HCT116 (cell line): ENCODE results near the gene OR2H1. TPM values are rescaled to one million over a fixed set of nuclear protein-coding genes. Genes with fewer than 3 reads are reported as not detected.

Experiments used
- ATAC-seq: fragments of 200-7000 bp; cut with Tn5 transposase; 2 replicates; pipeline ENCODE4 v1.9.1; 2020; ENCODE audit warnings: mild to moderate bottlenecking, moderate library complexity
- BruUV-seq: library from RNA; stranded (reverse); fragments of 400-500 nt; replicated peaks from 2 replicates; lab custom pipeline; 2021; lab: Mats Ljungman, UMichigan
- CTCF ChIA-PET: fragments of 300-600 bp; sonication (Branson Sonifier 250); formaldehyde crosslinking; loops from one replicate; lab custom pipeline; 2021; ENCODE audit warnings: antibody characterized with exemption; lab: Charles Lee
- POLR2A ChIA-PET: fragments of 300-600, 350-600 bp; sonication (Branson Sonifier 250); formaldehyde crosslinking; loops from one replicate; lab custom pipeline; 2021; ENCODE audit warnings: antibody characterized with exemption; lab: Charles Lee
- RAD21 ChIA-PET, 2 experiments: fragments of 300-600 bp; sonication (Branson Sonifier 250); formaldehyde crosslinking; loops; one replicate each; lab custom pipeline; 2023; ENCODE audit warnings: low total read pairs in 2 of 2; ENCODE audit not compliant: uncharacterized antibody in 2 of 2, unreplicated experiment in 2 of 2, low non-redundant PET in 1 of 2; lab: Charles Lee
- DNase-seq: peaks from one replicate; pipeline ENCODE4 v3.0.0-alpha.2; 2010; ENCODE audit warnings: low read depth, low spot score
- H2AFZ ChIP-seq: fragments of 200-600 bp; shearing (Covaris generic), sonication (generic); 2 replicates; pipeline ENCODE4 v1.6.1; 2017; ENCODE audit warnings: low read depth, mixed run types, mixed read lengths, antibody characterized with exemption, low read length; ENCODE audit not compliant: poor library complexity, severe bottlenecking
- H3K27ac ChIP-seq: 2 replicates; pipeline ENCODE4 v1.5.1; 2012; ENCODE audit warnings: low read depth, low read length
- H3K27me3 ChIP-seq: fragments of 200-600 bp; sonication (generic); 2 replicates; pipeline ENCODE4 v1.6.1; 2016; ENCODE audit warnings: mixed run types, low read length, mixed read lengths; ENCODE audit not compliant: insufficient read depth
- H3K36me3 ChIP-seq, 2 experiments: fragments of 200-500 bp in 1 of 2; fragments of 200-600 bp in 1 of 2; sonication (Bioruptor generic) in 1 of 2; sonication (generic) in 1 of 2; 2 replicates each; pipeline versions ENCODE4 v1.5.1 to v1.6.1; 2014 to 2016; ENCODE audit warnings: low read length in 2 of 2, inconsistent platforms in 1 of 2, mixed read lengths in 1 of 2, mixed run types in 1 of 2; ENCODE audit not compliant: insufficient read depth in 2 of 2, control insufficient read depth in 1 of 2
- H3K4me1 ChIP-seq, 2 experiments: fragments of 200-600 bp in 1 of 2; sonication (generic) in 1 of 2; 2 replicates each; pipeline versions ENCODE4 v1.5.1 to v1.6.1; 2012 to 2017; ENCODE audit warnings: low read length in 2 of 2, inconsistent platforms in 1 of 2, mild to moderate bottlenecking in 1 of 2, mixed read lengths in 1 of 2, mixed run types in 1 of 2, moderate library complexity in 1 of 2; ENCODE audit not compliant: insufficient read depth in 2 of 2, control insufficient read depth in 1 of 2
- H3K4me2 ChIP-seq: fragments of 200-600 bp; sonication (generic); 2 replicates; pipeline ENCODE4 v1.6.1; 2017; ENCODE audit warnings: mixed run types, low read length, mixed read lengths
- H3K4me3 ChIP-seq, 2 experiments: fragments of 200-600 bp in 1 of 2; sonication (generic) in 1 of 2; replicated peaks in 1 of 2; 2 replicates each; pipeline ENCODE4 v1.5.1; 2011 to 2016; ENCODE audit warnings: low read length in 2 of 2, control low read depth in 1 of 2, low read depth in 1 of 2, mild to moderate bottlenecking in 1 of 2, mixed read lengths in 1 of 2, mixed run types in 1 of 2
- H3K79me2 ChIP-seq: fragments of 200-600 bp; sonication (generic); 2 replicates; pipeline ENCODE4 v1.6.1; 2017; ENCODE audit warnings: mild to moderate bottlenecking, mixed run types, low read length, moderate library complexity, mixed read lengths; ENCODE audit not compliant: insufficient read depth
- H3K9ac ChIP-seq: fragments of 200-600 bp; sonication (generic); 2 replicates; pipeline ENCODE4 v1.6.1; 2016; ENCODE audit warnings: low read length, mixed read lengths
- H3K9me2 ChIP-seq: fragments of 200-600 bp; sonication (generic), shearing (Covaris generic); 2 replicates; pipeline ENCODE4 v1.6.1; 2017; ENCODE audit warnings: mixed run types, mild to moderate bottlenecking, moderate library complexity; ENCODE audit not compliant: insufficient read depth
- H3K9me3 ChIP-seq, 2 experiments: fragments of 200-500 bp in 1 of 2; fragments of 200-600 bp in 1 of 2; sonication (Bioruptor generic) in 1 of 2; sonication (generic) in 1 of 2; 2 replicates each; pipeline ENCODE4 v1.6.1; 2014 to 2017; ENCODE audit warnings: low read length in 2 of 2, mixed read lengths in 2 of 2, inconsistent platforms in 1 of 2, low read depth in 1 of 2, mild to moderate bottlenecking in 1 of 2, mixed run types in 1 of 2, moderate library complexity in 1 of 2; ENCODE audit not compliant: control insufficient read depth in 1 of 2, insufficient read depth in 1 of 2
- H4K20me1 ChIP-seq: fragments of 200-600 bp; sonication (generic), shearing (Covaris generic); 2 replicates; pipeline ENCODE4 v1.6.1; 2017; ENCODE audit warnings: mixed run types, mild to moderate bottlenecking, moderate library complexity; ENCODE audit not compliant: insufficient read depth
- CEBPB ChIP-seq: IDR thresholded peaks from 2 replicates; pipeline ENCODE4 v1.6.1; 2012; ENCODE audit warnings: low read depth
- EGR1 ChIP-seq: IDR thresholded peaks from 2 replicates; pipeline ENCODE4 v1.6.1; 2012; ENCODE audit warnings: low read depth
- ELF1 ChIP-seq: IDR thresholded peaks from 2 replicates; pipeline ENCODE4 v1.6.1; 2012; ENCODE audit warnings: low read depth, borderline replicate concordance
- EZH2 ChIP-seq: fragments of 200-600 bp; sonication (generic); IDR thresholded peaks from 2 replicates; pipeline ENCODE4 v1.6.1; 2017; ENCODE audit warnings: antibody characterized with exemption, mixed run types
- EZH2phosphoT487 ChIP-seq: fragments of 200-600 bp; IDR thresholded peaks from 2 replicates; pipeline ENCODE4 v1.6.1; 2018; ENCODE audit warnings: antibody characterized with exemption, borderline replicate concordance
- FOSL1 ChIP-seq: IDR thresholded peaks from 2 replicates; pipeline ENCODE4 v1.6.1; 2012; ENCODE audit warnings: low read depth
- POLR2A ChIP-seq: IDR thresholded peaks from 2 replicates; pipeline ENCODE4 v1.7.0; 2011; ENCODE audit warnings: borderline replicate concordance; ENCODE audit not compliant: insufficient read depth, insufficient read length; ENCODE audit errors: extremely low read depth
- POLR2AphosphoS5 ChIP-seq: IDR thresholded peaks from 2 replicates; pipeline ENCODE4 v1.6.1; 2011; ENCODE audit warnings: mild to moderate bottlenecking, low read depth, low read length, moderate library complexity
- RAD21 ChIP-seq: IDR thresholded peaks from 2 replicates; pipeline ENCODE4 v1.6.1; 2012; ENCODE audit warnings: low read depth, mild to moderate bottlenecking
- SIN3A ChIP-seq: IDR thresholded peaks from 2 replicates; pipeline ENCODE4 v1.6.1; 2012; ENCODE audit warnings: low read depth
- SP1 ChIP-seq: IDR thresholded peaks from 2 replicates; pipeline ENCODE4 v1.6.1; 2012; ENCODE audit warnings: low read depth
- TCF7L2 ChIP-seq: IDR thresholded peaks from 2 replicates; pipeline ENCODE4 v1.7.0; 2011; ENCODE audit warnings: borderline replicate concordance, inconsistent platforms; ENCODE audit not compliant: insufficient read depth, insufficient read length; ENCODE audit errors: extremely low read depth
- YY1 ChIP-seq: IDR thresholded peaks from 2 replicates; pipeline ENCODE4 v1.6.1; 2011; ENCODE audit warnings: low read length, low read depth, moderate library complexity, mild to moderate bottlenecking; ENCODE audit not compliant: insufficient replicate concordance; ENCODE audit errors: extremely low read depth
- ZFX ChIP-seq: fragments of 450-650 bp; IDR thresholded peaks from 2 replicates; pipeline ENCODE4 v1.6.1; 2017
- ZNF274 ChIP-seq: fragments of 200-500 bp; sonication (Bioruptor generic); IDR thresholded peaks from 2 replicates; pipeline ENCODE4 v1.6.1; 2014; ENCODE audit warnings: mild to moderate bottlenecking, low read depth, low read length, inconsistent platforms
- intact Hi-C: fragments of 100-400 bp; cut with micrococcal nuclease; formaldehyde crosslinking; loops from 2 replicates; pipeline ENCODE4 v1.10.0; 2022
- total RNA-seq: library from RNA; stranded (reverse); gene quantifications from one replicate; pipeline ENCODE4 v1.2.1, GENCODE V29; 2021; ENCODE audit not compliant: unreplicated experiment
- TF ChIP-seq, protein P1 (sequence below), 3 experiments: fragments of 200-600 bp in 1 of 3; sonication (generic) in 1 of 3; IDR thresholded peaks in 2 of 3; conservative IDR thresholded peaks in 1 of 3; 2 replicates each; pipeline ENCODE4 v1.5.1; 2012 to 2017; ENCODE audit warnings: low read depth in 2 of 3, low read length in 2 of 3, antibody characterized with exemption in 1 of 3, borderline replicate concordance in 1 of 3, control low read depth in 1 of 3, mild to moderate bottlenecking in 1 of 3, mixed read lengths in 1 of 3, mixed run types in 1 of 3, moderate library complexity in 1 of 3; ENCODE audit not compliant: insufficient read depth in 1 of 3
- TF ChIP-seq, protein P2 (sequence below): IDR thresholded peaks from 2 replicates; pipeline ENCODE4 v1.6.1; 2012; ENCODE audit warnings: low read depth
- TF ChIP-seq, protein P3 (sequence below): IDR thresholded peaks from 2 replicates; pipeline ENCODE4 v1.6.1; 2011; ENCODE audit warnings: mild to moderate bottlenecking, low read length, moderate library complexity; ENCODE audit not compliant: insufficient replicate concordance; ENCODE audit errors: extremely low read depth

OR2H1 gene
- total RNA-seq, 1 experiment from 2014 or later: not detected

DNA sequence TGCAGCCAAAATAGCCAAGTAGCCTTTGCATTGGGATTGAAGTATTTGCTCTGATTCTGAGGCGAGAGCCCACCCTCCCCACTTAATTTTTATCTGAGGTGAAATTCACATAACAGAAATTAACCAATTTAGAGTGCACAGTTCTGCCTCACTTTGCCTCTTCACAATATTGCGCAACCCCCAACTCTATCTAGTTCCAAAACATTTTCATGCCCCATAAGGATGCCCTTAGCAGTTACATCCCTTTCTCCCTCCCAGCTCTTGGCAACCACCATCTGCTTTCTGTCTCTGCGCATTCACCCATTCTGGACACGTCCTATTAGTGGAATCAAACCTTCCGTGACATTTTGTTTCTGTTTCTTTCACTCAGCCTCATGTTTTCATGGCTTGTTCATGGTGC is 21.8 kb downstream of the OR2H1 start:
- no peaks in the 10 kb centered on the region for H3K36me3 ChIP-seq
- ChIA-PET POLR2A (no interaction called here), RAD21 (no interaction called here), CTCF (no interaction called here)
- H3K79me2 ChIP-seq: no peaks in the 10 kb centered on the region
- no peaks in the 10 kb centered on the region for H3K9me2 ChIP-seq
- ATAC-seq: no peak
- no TSS peak for BruUV-seq
- H3K9me3 ChIP-seq: no peaks in the 10 kb centered on the region
- DNase-seq: no peak
- H3K4me1 ChIP-seq: no peaks in the 10 kb centered on the region
- no peaks in the 10 kb centered on the region for H3K27me3 ChIP-seq
- H3K4me3 ChIP-seq: no peak overlapping the region
- no peak overlapping the region for H3K9ac ChIP-seq
- H3K27ac ChIP-seq: no peak overlapping the region
- no peak overlapping the region for H2AFZ ChIP-seq
- TF ChIP-seq, protein P1, sequence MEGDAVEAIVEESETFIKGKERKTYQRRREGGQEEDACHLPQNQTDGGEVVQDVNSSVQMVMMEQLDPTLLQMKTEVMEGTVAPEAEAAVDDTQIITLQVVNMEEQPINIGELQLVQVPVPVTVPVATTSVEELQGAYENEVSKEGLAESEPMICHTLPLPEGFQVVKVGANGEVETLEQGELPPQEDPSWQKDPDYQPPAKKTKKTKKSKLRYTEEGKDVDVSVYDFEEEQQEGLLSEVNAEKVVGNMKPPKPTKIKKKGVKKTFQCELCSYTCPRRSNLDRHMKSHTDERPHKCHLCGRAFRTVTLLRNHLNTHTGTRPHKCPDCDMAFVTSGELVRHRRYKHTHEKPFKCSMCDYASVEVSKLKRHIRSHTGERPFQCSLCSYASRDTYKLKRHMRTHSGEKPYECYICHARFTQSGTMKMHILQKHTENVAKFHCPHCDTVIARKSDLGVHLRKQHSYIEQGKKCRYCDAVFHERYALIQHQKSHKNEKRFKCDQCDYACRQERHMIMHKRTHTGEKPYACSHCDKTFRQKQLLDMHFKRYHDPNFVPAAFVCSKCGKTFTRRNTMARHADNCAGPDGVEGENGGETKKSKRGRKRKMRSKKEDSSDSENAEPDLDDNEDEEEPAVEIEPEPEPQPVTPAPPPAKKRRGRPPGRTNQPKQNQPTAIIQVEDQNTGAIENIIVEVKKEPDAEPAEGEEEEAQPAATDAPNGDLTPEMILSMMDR (IDR thresholded peaks at IDR 0.05 in 2 of 3, conservative IDR thresholded peaks at IDR 0.05 in 1 of 3; ENCODE audit: borderline replicate concordance in 1 of 3, insufficient read depth in 1 of 3, low read depth in 2 of 3, low read length in 2 of 3): no peak
- TF ChIP-seq EGR1 (no peak), YY1 (no peak), FOSL1 (no peak), ZNF274 (no peak), EZH2 (no peak), RAD21 (no peak), CEBPB (no peak), POLR2A (no peak), EZH2phosphoT487 (no peak), ZFX (no peak), TCF7L2 (no peak), SP1 (no peak), ELF1 (no peak), SIN3A (no peak), POLR2AphosphoS5 (no peak)
- TF ChIP-seq, protein P2, sequence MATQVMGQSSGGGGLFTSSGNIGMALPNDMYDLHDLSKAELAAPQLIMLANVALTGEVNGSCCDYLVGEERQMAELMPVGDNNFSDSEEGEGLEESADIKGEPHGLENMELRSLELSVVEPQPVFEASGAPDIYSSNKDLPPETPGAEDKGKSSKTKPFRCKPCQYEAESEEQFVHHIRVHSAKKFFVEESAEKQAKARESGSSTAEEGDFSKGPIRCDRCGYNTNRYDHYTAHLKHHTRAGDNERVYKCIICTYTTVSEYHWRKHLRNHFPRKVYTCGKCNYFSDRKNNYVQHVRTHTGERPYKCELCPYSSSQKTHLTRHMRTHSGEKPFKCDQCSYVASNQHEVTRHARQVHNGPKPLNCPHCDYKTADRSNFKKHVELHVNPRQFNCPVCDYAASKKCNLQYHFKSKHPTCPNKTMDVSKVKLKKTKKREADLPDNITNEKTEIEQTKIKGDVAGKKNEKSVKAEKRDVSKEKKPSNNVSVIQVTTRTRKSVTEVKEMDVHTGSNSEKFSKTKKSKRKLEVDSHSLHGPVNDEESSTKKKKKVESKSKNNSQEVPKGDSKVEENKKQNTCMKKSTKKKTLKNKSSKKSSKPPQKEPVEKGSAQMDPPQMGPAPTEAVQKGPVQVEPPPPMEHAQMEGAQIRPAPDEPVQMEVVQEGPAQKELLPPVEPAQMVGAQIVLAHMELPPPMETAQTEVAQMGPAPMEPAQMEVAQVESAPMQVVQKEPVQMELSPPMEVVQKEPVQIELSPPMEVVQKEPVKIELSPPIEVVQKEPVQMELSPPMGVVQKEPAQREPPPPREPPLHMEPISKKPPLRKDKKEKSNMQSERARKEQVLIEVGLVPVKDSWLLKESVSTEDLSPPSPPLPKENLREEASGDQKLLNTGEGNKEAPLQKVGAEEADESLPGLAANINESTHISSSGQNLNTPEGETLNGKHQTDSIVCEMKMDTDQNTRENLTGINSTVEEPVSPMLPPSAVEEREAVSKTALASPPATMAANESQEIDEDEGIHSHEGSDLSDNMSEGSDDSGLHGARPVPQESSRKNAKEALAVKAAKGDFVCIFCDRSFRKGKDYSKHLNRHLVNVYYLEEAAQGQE: no peak
- TF ChIP-seq, protein P3, sequence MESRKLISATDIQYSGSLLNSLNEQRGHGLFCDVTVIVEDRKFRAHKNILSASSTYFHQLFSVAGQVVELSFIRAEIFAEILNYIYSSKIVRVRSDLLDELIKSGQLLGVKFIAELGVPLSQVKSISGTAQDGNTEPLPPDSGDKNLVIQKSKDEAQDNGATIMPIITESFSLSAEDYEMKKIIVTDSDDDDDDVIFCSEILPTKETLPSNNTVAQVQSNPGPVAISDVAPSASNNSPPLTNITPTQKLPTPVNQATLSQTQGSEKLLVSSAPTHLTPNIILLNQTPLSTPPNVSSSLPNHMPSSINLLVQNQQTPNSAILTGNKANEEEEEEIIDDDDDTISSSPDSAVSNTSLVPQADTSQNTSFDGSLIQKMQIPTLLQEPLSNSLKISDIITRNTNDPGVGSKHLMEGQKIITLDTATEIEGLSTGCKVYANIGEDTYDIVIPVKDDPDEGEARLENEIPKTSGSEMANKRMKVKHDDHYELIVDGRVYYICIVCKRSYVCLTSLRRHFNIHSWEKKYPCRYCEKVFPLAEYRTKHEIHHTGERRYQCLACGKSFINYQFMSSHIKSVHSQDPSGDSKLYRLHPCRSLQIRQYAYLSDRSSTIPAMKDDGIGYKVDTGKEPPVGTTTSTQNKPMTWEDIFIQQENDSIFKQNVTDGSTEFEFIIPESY: no peak
- no peak overlapping the region for H3K4me2 ChIP-seq
- no peaks in the 10 kb centered on the region for H4K20me1 ChIP-seq
- intact Hi-C loops: no loop called here
